Activated T-helper 9 cell treated with anti-CD3 and anti-CD28 coated beads, Interleukin-2, amount 50 U/mL, for 16 hours (primary cell): Measurements from ENCODE around the gene CFL2.
A peak's percentile ranks its signal among the peaks of the same experiment; 100 is the strongest.
"Not testable (repeated sequence)": the region's sequence is repeated elsewhere in the genome, so short reads cannot be mapped to it uniquely, and the experiment has no call there.

Experiments used
- DNase-seq: peaks from one replicate; pipeline ENCODE4 v3.0.0-alpha.2; 2020; ENCODE audit warnings: low read depth

The CFL2 gene

GRCh38 chr14:34714320-34715126 lies at the start of gene CFL2:
Gene CFL2 (minus strand): TSS chr14:34714593. CDS start chr14:34714540, 53 bp downstream.
- DNase-seq, result peak; percentile 56

- DNase-seq, result no peak
These were observed 40.8 kb upstream of the CFL2 start for GRCh38 chr14:34755215-34755614.

GRCh38 chr14:34754687-34755086 lies 40.3 kb upstream of the CFL2 start:
- no peak for DNase-seq

DNA sequence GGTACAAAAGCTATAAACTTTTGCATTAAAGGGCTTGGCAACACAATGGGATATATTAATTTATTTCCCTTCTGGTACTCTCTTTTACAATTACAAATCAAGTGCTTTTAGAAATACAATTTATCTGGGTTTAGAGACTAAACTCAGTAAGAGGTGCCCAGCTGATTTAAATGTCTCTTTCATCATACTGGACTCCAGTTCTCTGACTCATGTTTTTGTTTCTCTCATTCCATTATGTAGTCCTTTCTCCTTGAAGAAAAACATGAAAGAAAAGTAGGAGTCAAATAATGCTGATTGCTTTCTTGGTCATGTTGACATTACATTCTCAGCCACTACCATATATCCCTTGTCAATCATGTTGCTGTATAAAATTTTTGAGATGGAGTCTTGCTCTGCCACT lies 36.3 kb upstream of the CFL2 start:
- no peak for DNase-seq

DNA sequence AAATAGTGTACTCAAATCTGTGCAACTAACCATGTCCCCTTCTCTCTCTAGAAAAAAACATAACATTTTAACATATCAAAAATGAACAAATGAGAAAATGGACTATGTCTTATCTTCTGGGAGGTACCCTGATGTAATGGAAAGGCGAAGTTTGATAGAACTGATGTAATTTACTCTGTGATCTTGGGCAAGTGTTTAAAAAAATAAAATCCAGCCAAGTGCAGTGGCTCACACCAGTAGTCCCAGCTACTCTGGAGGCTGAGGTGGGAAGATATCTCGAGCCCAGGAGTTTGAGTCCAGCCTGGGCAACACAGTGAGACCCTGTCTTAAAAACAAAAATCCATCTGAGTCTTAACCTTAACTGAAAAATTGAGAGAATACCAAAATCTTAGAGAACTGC lies 35.8 kb upstream of the CFL2 start:
- DNase-seq, result no peak

DNA sequence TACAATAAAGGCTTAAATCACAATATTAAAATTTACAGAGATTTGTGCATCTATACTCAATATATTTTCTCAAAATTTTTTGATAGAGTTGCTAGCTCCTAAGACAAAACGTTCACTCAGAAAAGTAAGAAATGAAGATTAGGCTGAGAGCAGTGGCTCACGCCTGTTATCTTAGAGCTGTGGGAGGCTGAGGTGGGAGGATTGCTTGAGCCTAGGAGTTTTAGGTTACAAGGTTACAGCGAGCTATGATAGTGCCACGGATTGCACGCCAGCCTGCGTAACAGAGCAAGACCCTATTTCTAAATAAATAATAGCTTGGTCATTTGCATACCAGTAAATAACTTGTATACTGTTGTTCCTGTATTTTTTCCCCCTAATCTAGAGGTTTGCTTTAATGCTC lies 35.0 kb upstream of the CFL2 start:
- DNase-seq, result no peak

GRCh38 chr14:34742270-34743115 lies 28.1 kb upstream of the CFL2 start:
- no peak for DNase-seq

DNA sequence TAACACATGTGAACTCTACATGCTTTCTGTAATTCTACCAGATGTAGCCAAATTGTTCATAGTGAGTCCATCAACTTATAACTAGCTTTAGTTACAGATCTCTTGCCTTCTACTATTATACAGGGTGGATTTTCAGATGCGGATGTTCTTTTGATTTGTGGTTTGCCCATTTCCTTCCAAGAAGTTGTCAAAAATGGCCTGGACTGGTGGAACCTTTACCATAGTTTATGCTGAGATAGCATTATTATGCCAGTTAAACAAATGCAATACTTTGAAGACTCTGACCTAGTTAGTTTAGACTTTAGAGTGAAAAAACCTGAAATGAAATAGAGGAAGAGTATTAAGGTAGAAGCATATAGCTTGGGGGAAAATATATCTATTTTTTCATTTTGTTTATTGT lies 27.4 kb upstream of the CFL2 start:
- DNase-seq, result no peak

GRCh38 chr14:34740139-34740538 lies 25.7 kb upstream of the CFL2 start:
- not testable (repeated sequence) for DNase-seq

DNA sequence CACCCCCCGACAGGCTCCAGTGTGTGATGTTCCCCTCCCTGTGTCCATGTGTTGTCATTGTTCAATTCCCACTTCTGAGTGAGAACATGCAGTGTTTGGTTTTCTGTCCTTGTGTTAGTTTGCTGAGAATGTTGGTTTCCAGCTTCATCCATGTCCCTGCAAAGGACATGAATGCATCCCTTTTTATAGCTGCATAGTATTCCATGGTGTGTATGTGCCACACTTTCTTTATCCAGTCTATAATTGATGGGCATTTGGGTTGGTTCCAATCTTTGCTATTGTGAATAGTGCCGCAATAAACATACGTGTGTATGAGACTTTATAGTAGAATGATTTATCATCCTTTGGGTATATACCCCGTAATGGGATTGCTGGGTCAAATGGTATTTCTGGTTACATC lies 22.7 kb upstream of the CFL2 start:
- DNase-seq, result not testable (repeated sequence)

GRCh38 chr14:34733245-34733644 lies 18.9 kb upstream of the CFL2 start:
- DNase-seq, result no peak

- DNase-seq, result no peak
These were observed 18.4 kb upstream of the CFL2 start for GRCh38 chr14:34732802-34733201.

DNA sequence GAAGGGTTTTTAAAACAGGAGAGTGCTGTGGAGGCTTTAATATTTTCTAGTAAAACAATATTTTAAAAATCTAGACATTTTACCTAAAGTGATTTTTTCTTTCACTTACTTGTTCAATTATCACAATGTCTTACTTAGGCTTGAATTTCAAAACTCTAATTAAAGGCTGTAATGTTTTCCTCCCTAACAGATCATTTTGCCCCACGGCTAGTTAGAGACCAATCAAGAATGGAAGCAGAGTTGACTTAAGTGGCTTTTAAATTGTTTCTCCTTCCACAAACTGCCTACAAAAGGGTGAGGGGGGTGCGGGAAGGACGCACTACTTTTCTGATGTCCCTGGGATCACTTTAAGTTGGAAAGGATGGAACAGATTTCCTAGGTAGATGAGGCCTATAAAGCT lies 9.5 kb upstream of the CFL2 start:
- DNase-seq, result no peak

GRCh38 chr14:34722723-34723545 lies 8.5 kb upstream of the CFL2 start:
- no peak for DNase-seq

DNA sequence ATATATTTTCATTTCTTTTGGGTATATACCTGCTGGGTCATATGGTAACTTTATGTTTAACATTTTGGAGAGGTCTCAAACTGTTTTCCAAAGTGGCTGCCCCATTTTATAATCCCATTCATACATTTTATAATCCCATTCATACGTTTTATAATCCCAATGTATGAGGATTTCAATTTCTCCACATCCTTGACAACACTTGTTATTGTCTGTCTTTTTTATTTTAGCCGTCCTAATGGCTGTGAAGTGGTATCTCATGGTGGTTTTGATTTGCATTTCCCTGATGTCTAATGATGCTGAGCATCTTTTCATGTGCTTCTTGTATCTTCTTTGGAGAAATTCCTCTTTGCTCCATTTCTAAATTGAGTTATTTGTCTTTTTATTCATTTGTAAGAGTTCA lies 6.7 kb upstream of the CFL2 start:
- DNase-seq, result no peak

DNA sequence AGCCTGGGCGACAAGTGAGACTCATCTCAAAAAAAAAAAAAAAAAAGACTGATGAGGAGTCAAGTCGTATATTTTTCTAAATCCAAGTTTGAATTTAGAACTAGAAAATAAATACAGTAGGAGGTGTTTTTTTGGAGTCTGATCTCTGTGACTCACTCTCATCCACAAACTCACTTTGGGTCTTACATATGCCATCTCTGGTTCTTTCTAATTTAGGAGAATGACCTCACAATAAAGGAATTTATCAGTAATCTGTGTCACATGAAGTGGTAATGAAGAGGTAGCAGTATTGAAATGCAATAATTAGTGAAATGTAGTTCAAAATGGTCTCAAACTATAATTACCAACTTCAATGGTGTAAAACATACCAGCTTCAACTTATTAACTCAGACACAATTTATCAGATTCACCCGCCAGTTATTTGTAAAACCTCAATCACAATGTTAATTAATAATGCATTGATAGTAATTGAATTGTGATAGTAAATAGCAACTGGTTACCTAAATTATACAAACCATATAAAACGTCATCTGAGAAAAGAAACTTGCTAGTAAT lies 4.4 kb upstream of the CFL2 start:
- no peak for DNase-seq

GRCh38 chr14:34715127-34715863 lies 902 bp upstream of the CFL2 start:
- DNase-seq, result no peak

- peak; percentile 26 for DNase-seq
These were observed 593 bp downstream of the CFL2 start for GRCh38 chr14:34713681-34714319.

DNA sequence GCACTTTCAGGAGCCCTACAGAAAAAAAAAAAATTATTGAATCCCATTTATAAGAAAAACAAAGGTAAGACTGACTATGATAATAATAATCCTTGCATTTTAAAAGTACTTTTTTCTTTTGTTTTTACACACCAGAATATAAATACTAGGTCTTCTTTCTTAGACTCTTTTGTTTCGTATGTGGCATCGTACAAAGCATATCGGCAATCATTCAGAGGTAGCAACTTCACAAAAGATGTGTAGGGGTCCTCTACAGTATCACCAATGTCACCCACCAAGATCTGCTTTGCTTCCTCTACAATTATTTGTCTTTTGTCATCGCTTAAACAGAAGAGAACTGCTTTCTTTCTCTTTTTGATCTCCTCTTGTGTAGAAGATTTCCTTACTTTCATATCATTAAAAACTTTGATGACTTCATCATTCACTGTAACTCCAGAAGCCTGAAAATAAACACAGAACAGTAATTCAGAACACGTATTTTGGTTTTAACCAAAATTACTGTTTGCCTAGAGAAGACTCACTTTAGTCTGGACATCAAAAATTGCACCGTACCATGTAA lies 1.2 kb downstream of the CFL2 start:
- no peak for DNase-seq
